K562 (cell line): Measurements from ENCODE around the gene PPP2R2B. TPM values are rescaled to one million over a fixed set of nuclear protein-coding genes. Genes with fewer than 3 reads are reported as not detected.

Experiments used
- ATAC-seq: fragments of 200-7000 bp; cut with Tn5 transposase; 3 replicates; pipeline ENCODE4 v1.9.1; 2020; ENCODE audit warnings: moderate library complexity
- BruUV-seq: library from RNA; stranded (reverse); fragments of 400-500 nt; replicated peaks from 2 replicates; lab custom pipeline; 2021; lab: Mats Ljungman, UMichigan
- CTCF ChIA-PET: fragments of 300-600 bp; formaldehyde crosslinking; extraction: SDS; loops from one replicate; lab custom pipeline; 2021; ENCODE audit warnings: low intra/inter-chr PET ratio; lab: Yijun Ruan, JAX
- POLR2A ChIA-PET: fragments of 300-600, 350-650 bp; sonication (Branson Sonifier 250); formaldehyde crosslinking; extraction: SDS; loops from one replicate; lab custom pipeline; 2021; ENCODE audit warnings: antibody characterized with exemption, inconsistent platforms; lab: Yijun Ruan, JAX
- DNase-seq, 4 experiments: peaks; one replicate each; pipeline versions ENCODE4 v3.0.0 to v3.0.0-alpha.2; 2011 to 2018; ENCODE audit warnings: low spot score in 3 of 4, mixed read lengths in 3 of 4; ENCODE audit errors: extremely low read depth in 1 of 4
- FAIRE-seq: peaks from 2 replicates; lab custom pipeline; 2011; peaks lifted over from hg19 to GRCh38; lab: Jason Lieb, UNC
- H2AFZ ChIP-seq: 2 replicates; pipeline ENCODE4 v1.6.0; 2011; ENCODE audit warnings: low read depth, low read length, control low read depth, inconsistent platforms
- H3K27ac ChIP-seq: fragments of 200-600 bp; 3 replicates; pipeline ENCODE4 v1.8.0; 2011; ENCODE audit warnings: low read depth, mild to moderate bottlenecking, control low read depth, inconsistent platforms, low read length, moderate library complexity, mixed read lengths; ENCODE audit errors: extremely low read depth
- H3K27me3 ChIP-seq, 2 experiments: fragments of 300-600 bp in 1 of 2; 2 replicates in 1 of 2; 3 replicates in 1 of 2; pipeline versions ENCODE4 v1.6.0 to v1.8.0; 2011; ENCODE audit warnings: inconsistent platforms in 2 of 2, low read length in 2 of 2, mild to moderate bottlenecking in 1 of 2, mixed read lengths in 1 of 2, moderate library complexity in 1 of 2; ENCODE audit not compliant: control insufficient read depth in 2 of 2, insufficient read depth in 2 of 2
- H3K36me3 ChIP-seq: fragments of 300-600 bp; 3 replicates; pipeline ENCODE4 v1.8.0; 2011; ENCODE audit warnings: mild to moderate bottlenecking, low read length, inconsistent platforms; ENCODE audit not compliant: control insufficient read depth, insufficient read depth
- H3K4me1 ChIP-seq, 2 experiments: fragments of 200-600 bp in 1 of 2; replicated peaks in 1 of 2; 2 replicates in 1 of 2; 3 replicates in 1 of 2; pipeline versions ENCODE4 v1.5.1 to v1.8.0; 2011; ENCODE audit warnings: inconsistent platforms in 2 of 2, low read length in 2 of 2, mild to moderate bottlenecking in 1 of 2, mixed read lengths in 1 of 2, moderate library complexity in 1 of 2; ENCODE audit not compliant: control insufficient read depth in 2 of 2, insufficient read depth in 2 of 2
- H3K4me2 ChIP-seq: 2 replicates; pipeline ENCODE4 v1.6.1; 2011; ENCODE audit warnings: low read length, control low read depth, inconsistent platforms, mixed read lengths; ENCODE audit not compliant: insufficient read depth
- H3K4me3 ChIP-seq: fragments of 200-600 bp; sonication (generic), shearing (Covaris generic); 2 replicates; pipeline ENCODE4 v1.5.1; 2016; ENCODE audit warnings: control low read depth, inconsistent platforms
- H3K79me2 ChIP-seq: fragments of 200-600 bp; 3 replicates; pipeline ENCODE4 v1.8.0; 2011; ENCODE audit warnings: low read length, inconsistent platforms; ENCODE audit not compliant: control insufficient read depth, insufficient read depth
- H3K9ac ChIP-seq, 2 experiments: 2 replicates each; pipeline versions ENCODE4 v1.6.0 to v1.6.1; 2011; ENCODE audit warnings: low read depth in 2 of 2, low read length in 2 of 2, control low read depth in 1 of 2, inconsistent platforms in 1 of 2, mild to moderate bottlenecking in 1 of 2, mixed read lengths in 1 of 2; ENCODE audit not compliant: insufficient read depth in 1 of 2
- H3K9me1 ChIP-seq: one replicate; pipeline ENCODE4 v1.6.0; 2011; ENCODE audit warnings: inconsistent platforms, mild to moderate bottlenecking, low read length, moderate library complexity; ENCODE audit not compliant: control insufficient read depth, insufficient read depth
- H3K9me3 ChIP-seq: replicated peaks from 2 replicates; pipeline ENCODE4 v1.5.1; 2011; ENCODE audit warnings: low read depth, low read length, inconsistent platforms; ENCODE audit not compliant: control insufficient read depth, insufficient read depth
- H4K20me1 ChIP-seq: replicated peaks from 2 replicates; pipeline ENCODE4 v1.6.1; 2011; ENCODE audit warnings: low read length, inconsistent platforms, mixed read lengths; ENCODE audit not compliant: control insufficient read depth, insufficient read depth
- ILK ChIP-seq: fragments of 450-650 bp; IDR thresholded peaks from 2 replicates; pipeline ENCODE4 v1.6.1; 2016; ENCODE audit warnings: missing genetic modification characterization, low read depth, mild to moderate bottlenecking, missing compliant biosample characterization, moderate library complexity, borderline replicate concordance
- IRF2 ChIP-seq: sonication (generic); formaldehyde crosslinking; IDR thresholded peaks from 2 replicates; pipeline ENCODE4 v1.8.1; 2022; ENCODE audit warnings: mild to moderate bottlenecking, missing genetic modification reagents
- NEUROD1 ChIP-seq: fragments of 150-350 bp; IDR thresholded peaks from 2 replicates; pipeline ENCODE4 v1.6.1; 2014; ENCODE audit warnings: borderline replicate concordance, low read length, low read depth; ENCODE audit not compliant: partially characterized antibody
- SOX6 ChIP-seq: fragments of 450-650 bp; IDR thresholded peaks from 2 replicates; pipeline ENCODE4 v1.6.1; 2014; ENCODE audit warnings: mild to moderate bottlenecking
- WGBS: fragments of 100-300 bp; shearing (Covaris generic); methylation state at CpG from one replicate; pipeline ENCODE4 v1.1.6; 2016; ENCODE audit warnings: low coverage, mixed read lengths; ENCODE audit not compliant: insufficient coverage; ENCODE audit errors: missing lambda C conversion rate; 5-methylcytosine and 5-hydroxymethylcytosine counted together
- in situ Hi-C: fragments of 300-500 bp; cut with MboI; formaldehyde crosslinking; loops from 4 replicates; pipeline ENCODE4 v1.15.0; 2018; ENCODE audit warnings: inconsistent platforms, mixed read lengths
- intact Hi-C: fragments of 100-400 bp; cut with micrococcal nuclease; formaldehyde crosslinking; loops from 2 replicates; pipeline ENCODE4 v1.14.2; 2022
- polyA plus RNA-seq, 8 experiments: library from polyadenylated mRNA; depleted of rRNA in 4 of 8; stranded (reverse) in 5 of 8; unstranded in 3 of 8; fragments of >200 nt; fragmentation: Nextera tagmentation in 2 of 8; fragmentation: Illumina TruSeq in 1 of 8; extraction: Ambion mirVana in 2 of 8; extraction: Trizol in 1 of 8; gene quantifications; 2 replicates each; pipeline versions ENCODE4 v1.2.1 to v1.2.3, GENCODE V29; 2011 to 2014; ENCODE audit warnings: inconsistent platforms in 1 of 8, missing spikeins in 1 of 8
- total RNA-seq, 7 experiments: library from RNA; depleted of rRNA in 6 of 7; stranded (reverse); fragments of >200 nt in 6 of 7; fragmentation: Illumina TruSeq in 2 of 7; extraction: Trizol in 2 of 7; gene quantifications; 2 replicates each; pipeline versions ENCODE4 v1.2.1 to v1.2.3, GENCODE V29; 2011 to 2021; ENCODE audit warnings: low replicate concordance in 1 of 7
- TF ChIP-seq, protein P1 (sequence below): fragments of 250-450 bp; sonication (Bioruptor Pico); IDR thresholded peaks from 2 replicates; pipeline ENCODE4 v1.9.0; 2021; ENCODE audit warnings: mild to moderate bottlenecking, inconsistent platforms

The PPP2R2B gene
- total and polyA plus RNA-seq, 9 of the 15 experiments (the other 6 are each of a cell fraction or from before 2014, with no cell fraction given), result not detected

- H3K4me3 ChIP-seq, result no peak overlapping the region
- H3K9me1 ChIP-seq, result no peaks in the 10 kb centered on the region
- no peaks in the 10 kb centered on the region for H3K9me3 ChIP-seq
- FAIRE-seq (no peak), DNase-seq (no peak), ATAC-seq (no peak)
- no peaks in the 10 kb centered on the region for H3K79me2 ChIP-seq
- in situ Hi-C loops (no loop called here), intact Hi-C loops (no loop called here)
- H3K27ac ChIP-seq, result no peak overlapping the region
- ChIA-PET CTCF (no interaction called here), POLR2A (no interaction called here)
- H2AFZ ChIP-seq, result no peak overlapping the region
- no peaks in the 10 kb centered on the region for H3K4me1 ChIP-seq
- no peaks in the 10 kb centered on the region for H3K36me3 ChIP-seq
- no peak overlapping the region for H3K9ac ChIP-seq
- WGBS, result 1% methylated on average over 5 of the region's 5 CpGs
- no peaks in the 10 kb centered on the region for H4K20me1 ChIP-seq
- BruUV-seq, result no TSS peak
- TF ChIP-seq, protein P1, sequence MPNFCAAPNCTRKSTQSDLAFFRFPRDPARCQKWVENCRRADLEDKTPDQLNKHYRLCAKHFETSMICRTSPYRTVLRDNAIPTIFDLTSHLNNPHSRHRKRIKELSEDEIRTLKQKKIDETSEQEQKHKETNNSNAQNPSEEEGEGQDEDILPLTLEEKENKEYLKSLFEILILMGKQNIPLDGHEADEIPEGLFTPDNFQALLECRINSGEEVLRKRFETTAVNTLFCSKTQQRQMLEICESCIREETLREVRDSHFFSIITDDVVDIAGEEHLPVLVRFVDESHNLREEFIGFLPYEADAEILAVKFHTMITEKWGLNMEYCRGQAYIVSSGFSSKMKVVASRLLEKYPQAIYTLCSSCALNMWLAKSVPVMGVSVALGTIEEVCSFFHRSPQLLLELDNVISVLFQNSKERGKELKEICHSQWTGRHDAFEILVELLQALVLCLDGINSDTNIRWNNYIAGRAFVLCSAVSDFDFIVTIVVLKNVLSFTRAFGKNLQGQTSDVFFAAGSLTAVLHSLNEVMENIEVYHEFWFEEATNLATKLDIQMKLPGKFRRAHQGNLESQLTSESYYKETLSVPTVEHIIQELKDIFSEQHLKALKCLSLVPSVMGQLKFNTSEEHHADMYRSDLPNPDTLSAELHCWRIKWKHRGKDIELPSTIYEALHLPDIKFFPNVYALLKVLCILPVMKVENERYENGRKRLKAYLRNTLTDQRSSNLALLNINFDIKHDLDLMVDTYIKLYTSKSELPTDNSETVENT (CRISPR knock-in tag), result no peak
- TF ChIP-seq ILK (tag) (no peak), SOX6 (no peak), NEUROD1 (no peak), IRF2 (CRISPR knock-in tag) (no peak)
- no peaks in the 10 kb centered on the region for H3K27me3 ChIP-seq
- no peak overlapping the region for H3K4me2 ChIP-seq
Observed at GRCh38 chr5:146884066-146884626, 5.6 kb upstream of the PPP2R2B start.
